PFSK-1 (cell line): ENCODE results near the gene SCGB1C1.

Source experiments
- FOXP2 ChIP-seq: optimal IDR thresholded peaks from 2 replicates; pipeline ENCODE3; 2011; ENCODE audit warnings: borderline replicate concordance, control low read depth, inconsistent platforms; ENCODE audit not compliant: insufficient read depth; ENCODE audit errors: extremely low read length, extremely low read depth
- POLR2AphosphoS5 ChIP-seq: IDR thresholded peaks from 2 replicates; pipeline ENCODE4 v1.6.1; 2012; ENCODE audit warnings: low read depth, mild to moderate bottlenecking, control low read depth, low read length, moderate library complexity
- REST ChIP-seq, 2 experiments: IDR thresholded peaks; 2 replicates each; pipeline versions ENCODE4 v1.6.1 to v1.8.0; 2011 to 2012; ENCODE audit warnings: low read depth in 2 of 2, low read length in 2 of 2, control low read depth in 1 of 2, inconsistent platforms in 1 of 2, mild to moderate bottlenecking in 1 of 2, moderate library complexity in 1 of 2; ENCODE audit not compliant: insufficient read depth in 1 of 2
- SIN3A ChIP-seq: IDR thresholded peaks from 2 replicates; pipeline ENCODE4 v1.6.1; 2012; ENCODE audit warnings: mild to moderate bottlenecking, low read length, moderate library complexity, borderline replicate concordance; ENCODE audit not compliant: insufficient read depth
- TAF1 ChIP-seq: IDR thresholded peaks from 2 replicates; pipeline ENCODE4 v1.6.1; 2012; ENCODE audit warnings: low read length, control low read depth, borderline replicate concordance; ENCODE audit not compliant: insufficient read depth

SCGB1C1 gene

GRCh38 chr11:221539-221938, 28.7 kb downstream of the SCGB1C1 start:
- TF ChIP-seq FOXP2 (no peak), POLR2AphosphoS5 (no peak), TAF1 (no peak), SIN3A (no peak), REST (IDR thresholded peaks at IDR 0.05; ENCODE audit: insufficient read depth in 1 of 2, low read depth in 2 of 2, low read length in 2 of 2) (no peak)

GRCh38 chr11:221998-222789, 29.3 kb downstream of the SCGB1C1 start:
- TF ChIP-seq REST (IDR thresholded peaks at IDR 0.05; ENCODE audit: insufficient read depth in 1 of 2, low read depth in 2 of 2, low read length in 2 of 2), result no peak
- no peak for TF ChIP-seq TAF1
- TF ChIP-seq POLR2AphosphoS5, result no peak
- no peak for TF ChIP-seq SIN3A
- no peak for TF ChIP-seq FOXP2

GRCh38 chr11:223026-223789, 30.3 kb downstream of the SCGB1C1 start:
- no peak for TF ChIP-seq REST (IDR thresholded peaks at IDR 0.05; ENCODE audit: insufficient read depth in 1 of 2, low read depth in 2 of 2, low read length in 2 of 2)
- no peak for TF ChIP-seq FOXP2
- no peak for TF ChIP-seq TAF1
- TF ChIP-seq SIN3A, result no peak
- TF ChIP-seq POLR2AphosphoS5, result no peak

GRCh38 chr11:223884-224283, 31.0 kb downstream of the SCGB1C1 start:
- TF ChIP-seq SIN3A (no peak), REST (IDR thresholded peaks at IDR 0.05; ENCODE audit: insufficient read depth in 1 of 2, low read depth in 2 of 2, low read length in 2 of 2) (no peak), TAF1 (no peak), FOXP2 (no peak), POLR2AphosphoS5 (no peak)
